Kidney (tissue), 14 donors: ENCODE data around the gene TNPO1. TPM values are rescaled to one million over a fixed set of nuclear protein-coding genes. Genes with fewer than 3 reads are reported as not detected.
A peak's percentile ranks its signal among the peaks of the same experiment; 100 is the strongest.

Experiments used
- DNase-seq, 5 donors: peaks; one replicate each; pipeline ENCODE4 v3.0.0-alpha.2; 2013 to 2020
- FAIRE-seq: peaks from 2 replicates; lab custom pipeline; 2012; peaks lifted over from hg19 to GRCh38; lab: Jason Lieb, UNC
- H3K27ac ChIP-seq, 2 donors: one replicate each; pipeline ENCODE4 v1.7.0; 2013; ENCODE audit warnings: low read depth in 2 of 2, low read length in 2 of 2, inconsistent platforms in 1 of 2
- H3K27me3 ChIP-seq: one replicate; pipeline ENCODE4 v1.7.1; 2013; ENCODE audit warnings: low read length, inconsistent platforms; ENCODE audit not compliant: control insufficient read depth, insufficient read depth
- H3K36me3 ChIP-seq, 3 donors: one replicate each; pipeline versions ENCODE4 v1.7.0 to v1.7.1; 2013; ENCODE audit warnings: low read length in 3 of 3, control low read depth in 1 of 3, inconsistent platforms in 1 of 3; ENCODE audit not compliant: insufficient read depth in 3 of 3, control insufficient read depth in 2 of 3
- H3K4me1 ChIP-seq, 3 donors: one replicate each; pipeline versions ENCODE4 v1.7.0 to v1.7.1; 2013; ENCODE audit warnings: low read length in 3 of 3, inconsistent platforms in 1 of 3, low read depth in 1 of 3; ENCODE audit not compliant: control insufficient read depth in 2 of 3, insufficient read depth in 2 of 3
- H3K4me3 ChIP-seq, 3 donors: one replicate each; pipeline versions ENCODE4 v1.7.0 to v1.8.1; 2013; ENCODE audit warnings: low read length in 3 of 3, control low read depth in 1 of 3, inconsistent platforms in 1 of 3
- H3K9ac ChIP-seq, 3 donors: one replicate each; pipeline versions ENCODE4 v1.7.0 to v1.7.1; 2013; ENCODE audit warnings: low read length in 3 of 3, control low read depth in 1 of 3, inconsistent platforms in 1 of 3
- H3K9me3 ChIP-seq, 3 donors: one replicate each; pipeline versions ENCODE4 v1.7.0 to v1.7.1; 2013; ENCODE audit warnings: low read length in 3 of 3, control low read depth in 1 of 3, inconsistent platforms in 1 of 3; ENCODE audit not compliant: control insufficient read depth in 2 of 3, insufficient read depth in 1 of 3
- CTCF ChIP-seq: IDR thresholded peaks from 3 replicates; pipeline ENCODE4 v1.5.1; 2012; ENCODE audit warnings: mild to moderate bottlenecking, moderate library complexity, borderline replicate concordance; ENCODE audit not compliant: insufficient read depth; ENCODE audit errors: extremely low read depth
- intact Hi-C: fragments of 100-400 bp; cut with DNase I; formaldehyde crosslinking; loops from one replicate; pipeline ENCODE4 v1.11.1; 2022
- polyA plus RNA-seq: library from polyadenylated mRNA; stranded (reverse); fragments of 350-450 nt; fragmentation: Illumina TruSeq; extraction: RNeasy Lipid Tissue Mini Kit (QIAGEN cat#74804); gene quantifications from one replicate; pipeline ENCODE4 v1.2.3, GENCODE V29; 2014; ENCODE audit warnings: low read depth, low replicate concordance; ENCODE audit not compliant: insufficient read depth
- total RNA-seq: library from RNA; stranded (reverse); fragmentation: NEBNext Ultra II Directional; extraction: Animal tissue kit (Norgen Biotek cat#: 25700); gene quantifications from one replicate; pipeline ENCODE4 v1.2.1, GENCODE V29; 2021
- donor health status: control.
- donor health status: control.
- donor health status: control.
- donor health status: control.
- donor health status: control.
- donor health status: DM: yes; HTN: yes; CAD: no.
- donor health status: Normal renal cell carcinoma (clear cell type).

TNPO1 gene
- total and polyA plus RNA-seq, 2 donors from 2014 or later = 15.6 to 86.6 TPM

GRCh38 chr5:72908664-72909063 is 92.2 kb downstream of the TNPO1 start:
- H3K9me3 ChIP-seq = no peaks in the 10 kb centered on the region
- no peaks in the 10 kb centered on the region for H3K4me1 ChIP-seq
- no peaks in the 10 kb centered on the region for H3K27me3 ChIP-seq
- no peak for TF ChIP-seq CTCF
- no peak overlapping the region for H3K27ac ChIP-seq
- H3K4me3 ChIP-seq = no peak overlapping the region
- intact Hi-C loops = no loop called here
- H3K36me3 ChIP-seq = peaks cover 8 to 23% (median 21%) of the 10 kb centered on the region in 3 donors
- FAIRE-seq (no peak), DNase-seq (no peak)
- H3K9ac ChIP-seq = no peak overlapping the region

GRCh38 chr5:72917371-72917776 is 100.9 kb downstream of the TNPO1 start:
- no peak overlapping the region for H3K27ac ChIP-seq
- no peaks in the 10 kb centered on the region for H3K4me1 ChIP-seq
- DNase-seq (no peak), FAIRE-seq (no peak)
- H3K9ac ChIP-seq = no peak overlapping the region
- intact Hi-C loops = no loop called here
- no peak overlapping the region for H3K4me3 ChIP-seq
- no peaks in the 10 kb centered on the region for H3K9me3 ChIP-seq
- no peak for TF ChIP-seq CTCF
- no peaks in the 10 kb centered on the region for H3K27me3 ChIP-seq
- no peaks in the 10 kb centered on the region for H3K36me3 ChIP-seq

GRCh38 chr5:72920690-72921502 is 104.4 kb downstream of the TNPO1 start:
- Histone ChIP-seq H3K27ac (no peak overlapping the region), H3K9ac (no peak overlapping the region), H3K4me1 (no peaks in the 10 kb centered on the region), H3K4me3 (no peak overlapping the region), H3K36me3 (no peaks in the 10 kb centered on the region), H3K9me3 (no peaks in the 10 kb centered on the region), H3K27me3 (no peaks in the 10 kb centered on the region)
- TF ChIP-seq CTCF = peak; percentile 32
- intact Hi-C loops = no loop called here
- FAIRE-seq (peak; percentile 63), DNase-seq (peak in 2 of 5 donors; percentile 31 to 40)
